ENCODE measurements around the gene CD74.

DNA sequence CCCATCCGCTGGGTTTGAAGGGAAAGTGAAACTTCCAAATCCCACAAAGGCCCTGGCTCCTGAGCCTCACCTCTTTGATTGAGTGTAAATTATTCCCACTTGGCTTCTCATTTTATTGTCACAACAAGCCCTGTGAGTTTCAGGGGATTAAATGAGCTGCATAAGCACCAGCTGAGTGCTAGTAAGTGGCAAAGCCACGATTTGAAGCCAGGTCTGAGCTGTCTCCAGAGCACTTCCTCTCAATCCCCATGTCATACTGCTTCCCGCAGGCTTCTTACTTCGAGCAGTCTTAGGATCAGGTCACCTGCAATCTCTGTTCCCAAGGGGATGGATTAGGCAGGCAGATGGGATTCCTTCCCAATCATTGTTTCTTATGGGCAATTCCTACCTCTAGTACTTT lies 18.9 kb upstream of the CD74 start:
- TF ChIP-seq POLR2A (IDR thresholded peaks at IDR 0.05) (no peak), POLR2AphosphoS5 (IDR thresholded peaks at IDR 0.05) (no peak)
- TF ChIP-seq, protein P1, sequence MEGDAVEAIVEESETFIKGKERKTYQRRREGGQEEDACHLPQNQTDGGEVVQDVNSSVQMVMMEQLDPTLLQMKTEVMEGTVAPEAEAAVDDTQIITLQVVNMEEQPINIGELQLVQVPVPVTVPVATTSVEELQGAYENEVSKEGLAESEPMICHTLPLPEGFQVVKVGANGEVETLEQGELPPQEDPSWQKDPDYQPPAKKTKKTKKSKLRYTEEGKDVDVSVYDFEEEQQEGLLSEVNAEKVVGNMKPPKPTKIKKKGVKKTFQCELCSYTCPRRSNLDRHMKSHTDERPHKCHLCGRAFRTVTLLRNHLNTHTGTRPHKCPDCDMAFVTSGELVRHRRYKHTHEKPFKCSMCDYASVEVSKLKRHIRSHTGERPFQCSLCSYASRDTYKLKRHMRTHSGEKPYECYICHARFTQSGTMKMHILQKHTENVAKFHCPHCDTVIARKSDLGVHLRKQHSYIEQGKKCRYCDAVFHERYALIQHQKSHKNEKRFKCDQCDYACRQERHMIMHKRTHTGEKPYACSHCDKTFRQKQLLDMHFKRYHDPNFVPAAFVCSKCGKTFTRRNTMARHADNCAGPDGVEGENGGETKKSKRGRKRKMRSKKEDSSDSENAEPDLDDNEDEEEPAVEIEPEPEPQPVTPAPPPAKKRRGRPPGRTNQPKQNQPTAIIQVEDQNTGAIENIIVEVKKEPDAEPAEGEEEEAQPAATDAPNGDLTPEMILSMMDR (IDR thresholded peaks at IDR 0.05), result no peak

Data from breast epithelium (tissue), 3 donors.